K562 (cell line): ENCODE measurements around the gene RINL. TPM values are rescaled to one million over a fixed set of nuclear protein-coding genes. Genes with fewer than 3 reads are reported as not detected.

Source experiments
- ATAC-seq: fragments of 200-7000 bp; cut with Tn5 transposase; 3 replicates; pipeline ENCODE4 v1.9.1; 2020; ENCODE audit warnings: moderate library complexity
- BruUV-seq: library from RNA; stranded (reverse); fragments of 400-500 nt; replicated peaks from 2 replicates; lab custom pipeline; 2021; lab: Mats Ljungman, UMichigan
- CTCF ChIA-PET: fragments of 300-600 bp; formaldehyde crosslinking; extraction: SDS; loops from one replicate; lab custom pipeline; 2021; ENCODE audit warnings: low intra/inter-chr PET ratio; lab: Yijun Ruan, JAX
- POLR2A ChIA-PET: fragments of 300-600, 350-650 bp; sonication (Branson Sonifier 250); formaldehyde crosslinking; extraction: SDS; loops from one replicate; lab custom pipeline; 2021; ENCODE audit warnings: antibody characterized with exemption, inconsistent platforms; lab: Yijun Ruan, JAX
- DNase-seq, 4 experiments: peaks; one replicate each; pipeline versions ENCODE4 v3.0.0 to v3.0.0-alpha.2; 2011 to 2018; ENCODE audit warnings: low spot score in 3 of 4, mixed read lengths in 3 of 4; ENCODE audit errors: extremely low read depth in 1 of 4
- FAIRE-seq: peaks from 2 replicates; lab custom pipeline; 2011; peaks lifted over from hg19 to GRCh38; lab: Jason Lieb, UNC
- H2AFZ ChIP-seq: 2 replicates; pipeline ENCODE4 v1.6.0; 2011; ENCODE audit warnings: low read depth, low read length, control low read depth, inconsistent platforms
- H3K27ac ChIP-seq: fragments of 200-600 bp; 3 replicates; pipeline ENCODE4 v1.8.0; 2011; ENCODE audit warnings: low read depth, mild to moderate bottlenecking, control low read depth, inconsistent platforms, low read length, moderate library complexity, mixed read lengths; ENCODE audit errors: extremely low read depth
- H3K27me3 ChIP-seq, 2 experiments: fragments of 300-600 bp in 1 of 2; 2 replicates in 1 of 2; 3 replicates in 1 of 2; pipeline versions ENCODE4 v1.6.0 to v1.8.0; 2011; ENCODE audit warnings: inconsistent platforms in 2 of 2, low read length in 2 of 2, mild to moderate bottlenecking in 1 of 2, mixed read lengths in 1 of 2, moderate library complexity in 1 of 2; ENCODE audit not compliant: control insufficient read depth in 2 of 2, insufficient read depth in 2 of 2
- H3K36me3 ChIP-seq: fragments of 300-600 bp; 3 replicates; pipeline ENCODE4 v1.8.0; 2011; ENCODE audit warnings: mild to moderate bottlenecking, low read length, inconsistent platforms; ENCODE audit not compliant: control insufficient read depth, insufficient read depth
- H3K4me1 ChIP-seq, 2 experiments: fragments of 200-600 bp in 1 of 2; replicated peaks in 1 of 2; 2 replicates in 1 of 2; 3 replicates in 1 of 2; pipeline versions ENCODE4 v1.5.1 to v1.8.0; 2011; ENCODE audit warnings: inconsistent platforms in 2 of 2, low read length in 2 of 2, mild to moderate bottlenecking in 1 of 2, mixed read lengths in 1 of 2, moderate library complexity in 1 of 2; ENCODE audit not compliant: control insufficient read depth in 2 of 2, insufficient read depth in 2 of 2
- H3K4me2 ChIP-seq: 2 replicates; pipeline ENCODE4 v1.6.1; 2011; ENCODE audit warnings: low read length, control low read depth, inconsistent platforms, mixed read lengths; ENCODE audit not compliant: insufficient read depth
- H3K4me3 ChIP-seq: fragments of 200-600 bp; sonication (generic), shearing (Covaris generic); 2 replicates; pipeline ENCODE4 v1.5.1; 2016; ENCODE audit warnings: control low read depth, inconsistent platforms
- H3K79me2 ChIP-seq: fragments of 200-600 bp; 3 replicates; pipeline ENCODE4 v1.8.0; 2011; ENCODE audit warnings: low read length, inconsistent platforms; ENCODE audit not compliant: control insufficient read depth, insufficient read depth
- H3K9ac ChIP-seq, 2 experiments: 2 replicates each; pipeline versions ENCODE4 v1.6.0 to v1.6.1; 2011; ENCODE audit warnings: low read depth in 2 of 2, low read length in 2 of 2, control low read depth in 1 of 2, inconsistent platforms in 1 of 2, mild to moderate bottlenecking in 1 of 2, mixed read lengths in 1 of 2; ENCODE audit not compliant: insufficient read depth in 1 of 2
- H3K9me1 ChIP-seq: one replicate; pipeline ENCODE4 v1.6.0; 2011; ENCODE audit warnings: inconsistent platforms, mild to moderate bottlenecking, low read length, moderate library complexity; ENCODE audit not compliant: control insufficient read depth, insufficient read depth
- H3K9me3 ChIP-seq: replicated peaks from 2 replicates; pipeline ENCODE4 v1.5.1; 2011; ENCODE audit warnings: low read depth, low read length, inconsistent platforms; ENCODE audit not compliant: control insufficient read depth, insufficient read depth
- H4K20me1 ChIP-seq: replicated peaks from 2 replicates; pipeline ENCODE4 v1.6.1; 2011; ENCODE audit warnings: low read length, inconsistent platforms, mixed read lengths; ENCODE audit not compliant: control insufficient read depth, insufficient read depth
- ARID1B ChIP-seq: fragments of 450-650 bp; IDR thresholded peaks from 2 replicates; pipeline ENCODE4 v1.6.1; 2016; ENCODE audit warnings: antibody characterized with exemption, mild to moderate bottlenecking, inconsistent platforms
- CAMTA2 ChIP-seq: fragments of 250-450 bp; sonication (Bioruptor Pico); conservative IDR thresholded peaks from 2 replicates; pipeline ENCODE4 v1.5.1; 2022
- ESRRB ChIP-seq: fragments of 250-450 bp; sonication (Bioruptor Pico); IDR thresholded peaks from 2 replicates; pipeline ENCODE4 v1.5.0; 2020; ENCODE audit warnings: mild to moderate bottlenecking, moderate library complexity, borderline replicate concordance
- OTX1 ChIP-seq: fragments of 450-650 bp; formaldehyde crosslinking; IDR thresholded peaks from 2 replicates; pipeline ENCODE4 v1.4.0; 2022; ENCODE audit warnings: mild to moderate bottlenecking
- RBBP5 ChIP-seq: fragments of 200-600 bp; sonication (generic); IDR thresholded peaks from 2 replicates; pipeline ENCODE4 v1.6.1; 2012; ENCODE audit warnings: borderline replicate concordance, mild to moderate bottlenecking, low read length, control low read depth, inconsistent platforms; ENCODE audit not compliant: insufficient read depth, poor library complexity, severe bottlenecking
- SMAD2 ChIP-seq: fragments of 150-350 bp; IDR thresholded peaks from 2 replicates; pipeline ENCODE4 v1.6.1; 2014; ENCODE audit warnings: low read depth, mild to moderate bottlenecking, low read length
- ZNF75A ChIP-seq: fragments of 450-650 bp; formaldehyde crosslinking; IDR thresholded peaks from 2 replicates; pipeline ENCODE4 v1.4.0; 2020; ENCODE audit warnings: mild to moderate bottlenecking
- WGBS: fragments of 100-300 bp; shearing (Covaris generic); methylation state at CpG from one replicate; pipeline ENCODE4 v1.1.6; 2016; ENCODE audit warnings: low coverage, mixed read lengths; ENCODE audit not compliant: insufficient coverage; ENCODE audit errors: missing lambda C conversion rate; 5-methylcytosine and 5-hydroxymethylcytosine counted together
- in situ Hi-C: fragments of 300-500 bp; cut with MboI; formaldehyde crosslinking; loops from 4 replicates; pipeline ENCODE4 v1.15.0; 2018; ENCODE audit warnings: inconsistent platforms, mixed read lengths
- intact Hi-C: fragments of 100-400 bp; cut with micrococcal nuclease; formaldehyde crosslinking; loops from 2 replicates; pipeline ENCODE4 v1.14.2; 2022
- polyA plus RNA-seq, 8 experiments: library from polyadenylated mRNA; depleted of rRNA in 4 of 8; stranded (reverse) in 5 of 8; unstranded in 3 of 8; fragments of >200 nt; fragmentation: Nextera tagmentation in 2 of 8; fragmentation: Illumina TruSeq in 1 of 8; extraction: Ambion mirVana in 2 of 8; extraction: Trizol in 1 of 8; gene quantifications; 2 replicates each; pipeline versions ENCODE4 v1.2.1 to v1.2.3, GENCODE V29; 2011 to 2014; ENCODE audit warnings: inconsistent platforms in 1 of 8, missing spikeins in 1 of 8
- total RNA-seq, 7 experiments: library from RNA; depleted of rRNA in 6 of 7; stranded (reverse); fragments of >200 nt in 6 of 7; fragmentation: Illumina TruSeq in 2 of 7; extraction: Trizol in 2 of 7; gene quantifications; 2 replicates each; pipeline versions ENCODE4 v1.2.1 to v1.2.3, GENCODE V29; 2011 to 2021; ENCODE audit warnings: low replicate concordance in 1 of 7
- TF ChIP-seq, protein P1 (sequence below): fragments of 450-650 bp; IDR thresholded peaks from 2 replicates; pipeline ENCODE4 v1.6.1; 2016; ENCODE audit warnings: mild to moderate bottlenecking
- TF ChIP-seq, protein P2 (sequence below): IDR thresholded peaks from 2 replicates; pipeline ENCODE4 v1.6.1; 2012; ENCODE audit warnings: low read depth, low read length, improper control_type of control experiment, borderline replicate concordance
- TF ChIP-seq, protein P3 (sequence below): fragments of 450-650 bp; IDR thresholded peaks from 2 replicates; pipeline ENCODE4 v1.6.1; 2017; ENCODE audit warnings: antibody characterized with exemption
- TF ChIP-seq, protein P4 (sequence below): sonication (generic); formaldehyde crosslinking; IDR thresholded peaks from 2 replicates; pipeline ENCODE4 v1.9.0; 2022; ENCODE audit warnings: mild to moderate bottlenecking, missing genetic modification reagents
- TF ChIP-seq, protein P5 (sequence below): fragments of 250-450 bp; sonication (Bioruptor Pico); IDR thresholded peaks from 2 replicates; pipeline ENCODE4 v1.9.0; 2021; ENCODE audit warnings: mild to moderate bottlenecking, inconsistent platforms

The RINL gene
- total and polyA plus RNA-seq, 9 of the 15 experiments (the other 6 are each of a cell fraction or from before 2014, with no cell fraction given) = 0.82 to 10.9 (median 4.9) TPM

GRCh38 chr19:38880076-38880881 is 2.2 kb upstream of the RINL start:
- TF ChIP-seq ESRRB (no peak), SMAD2 (no peak), ZNF75A (CRISPR knock-in tag) (no peak), RBBP5 (no peak), CAMTA2 (CRISPR knock-in tag) (no peak), OTX1 (CRISPR knock-in tag) (no peak), ARID1B (no peak)
- TF ChIP-seq, protein P1, sequence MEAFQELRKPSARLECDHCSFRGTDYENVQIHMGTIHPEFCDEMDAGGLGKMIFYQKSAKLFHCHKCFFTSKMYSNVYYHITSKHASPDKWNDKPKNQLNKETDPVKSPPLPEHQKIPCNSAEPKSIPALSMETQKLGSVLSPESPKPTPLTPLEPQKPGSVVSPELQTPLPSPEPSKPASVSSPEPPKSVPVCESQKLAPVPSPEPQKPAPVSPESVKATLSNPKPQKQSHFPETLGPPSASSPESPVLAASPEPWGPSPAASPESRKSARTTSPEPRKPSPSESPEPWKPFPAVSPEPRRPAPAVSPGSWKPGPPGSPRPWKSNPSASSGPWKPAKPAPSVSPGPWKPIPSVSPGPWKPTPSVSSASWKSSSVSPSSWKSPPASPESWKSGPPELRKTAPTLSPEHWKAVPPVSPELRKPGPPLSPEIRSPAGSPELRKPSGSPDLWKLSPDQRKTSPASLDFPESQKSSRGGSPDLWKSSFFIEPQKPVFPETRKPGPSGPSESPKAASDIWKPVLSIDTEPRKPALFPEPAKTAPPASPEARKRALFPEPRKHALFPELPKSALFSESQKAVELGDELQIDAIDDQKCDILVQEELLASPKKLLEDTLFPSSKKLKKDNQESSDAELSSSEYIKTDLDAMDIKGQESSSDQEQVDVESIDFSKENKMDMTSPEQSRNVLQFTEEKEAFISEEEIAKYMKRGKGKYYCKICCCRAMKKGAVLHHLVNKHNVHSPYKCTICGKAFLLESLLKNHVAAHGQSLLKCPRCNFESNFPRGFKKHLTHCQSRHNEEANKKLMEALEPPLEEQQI = no peak
- TF ChIP-seq, protein P2, sequence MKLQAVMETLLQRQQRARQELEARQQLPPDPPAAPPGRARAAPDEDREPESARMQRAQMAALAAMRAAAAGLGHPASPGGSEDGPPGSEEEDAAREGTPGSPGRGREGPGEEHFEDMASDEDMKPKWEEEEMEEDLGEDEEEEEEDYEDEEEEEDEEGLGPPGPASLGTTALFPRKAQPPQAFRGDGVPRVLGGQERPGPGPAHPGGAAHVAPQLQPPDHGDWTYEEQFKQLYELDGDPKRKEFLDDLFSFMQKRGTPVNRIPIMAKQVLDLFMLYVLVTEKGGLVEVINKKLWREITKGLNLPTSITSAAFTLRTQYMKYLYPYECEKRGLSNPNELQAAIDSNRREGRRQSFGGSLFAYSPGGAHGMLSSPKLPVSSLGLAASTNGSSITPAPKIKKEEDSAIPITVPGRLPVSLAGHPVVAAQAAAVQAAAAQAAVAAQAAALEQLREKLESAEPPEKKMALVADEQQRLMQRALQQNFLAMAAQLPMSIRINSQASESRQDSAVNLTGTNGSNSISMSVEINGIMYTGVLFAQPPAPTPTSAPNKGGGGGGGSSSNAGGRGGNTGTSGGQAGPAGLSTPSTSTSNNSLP = no peak
- TF ChIP-seq, protein P3, sequence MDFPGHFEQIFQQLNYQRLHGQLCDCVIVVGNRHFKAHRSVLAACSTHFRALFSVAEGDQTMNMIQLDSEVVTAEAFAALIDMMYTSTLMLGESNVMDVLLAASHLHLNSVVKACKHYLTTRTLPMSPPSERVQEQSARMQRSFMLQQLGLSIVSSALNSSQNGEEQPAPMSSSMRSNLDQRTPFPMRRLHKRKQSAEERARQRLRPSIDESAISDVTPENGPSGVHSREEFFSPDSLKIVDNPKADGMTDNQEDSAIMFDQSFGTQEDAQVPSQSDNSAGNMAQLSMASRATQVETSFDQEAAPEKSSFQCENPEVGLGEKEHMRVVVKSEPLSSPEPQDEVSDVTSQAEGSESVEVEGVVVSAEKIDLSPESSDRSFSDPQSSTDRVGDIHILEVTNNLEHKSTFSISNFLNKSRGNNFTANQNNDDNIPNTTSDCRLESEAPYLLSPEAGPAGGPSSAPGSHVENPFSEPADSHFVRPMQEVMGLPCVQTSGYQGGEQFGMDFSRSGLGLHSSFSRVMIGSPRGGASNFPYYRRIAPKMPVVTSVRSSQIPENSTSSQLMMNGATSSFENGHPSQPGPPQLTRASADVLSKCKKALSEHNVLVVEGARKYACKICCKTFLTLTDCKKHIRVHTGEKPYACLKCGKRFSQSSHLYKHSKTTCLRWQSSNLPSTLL = no peak
- TF ChIP-seq, protein P4, sequence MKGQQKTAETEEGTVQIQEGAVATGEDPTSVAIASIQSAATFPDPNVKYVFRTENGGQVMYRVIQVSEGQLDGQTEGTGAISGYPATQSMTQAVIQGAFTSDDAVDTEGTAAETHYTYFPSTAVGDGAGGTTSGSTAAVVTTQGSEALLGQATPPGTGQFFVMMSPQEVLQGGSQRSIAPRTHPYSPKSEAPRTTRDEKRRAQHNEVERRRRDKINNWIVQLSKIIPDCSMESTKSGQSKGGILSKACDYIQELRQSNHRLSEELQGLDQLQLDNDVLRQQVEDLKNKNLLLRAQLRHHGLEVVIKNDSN = no peak
- TF ChIP-seq, protein P5, sequence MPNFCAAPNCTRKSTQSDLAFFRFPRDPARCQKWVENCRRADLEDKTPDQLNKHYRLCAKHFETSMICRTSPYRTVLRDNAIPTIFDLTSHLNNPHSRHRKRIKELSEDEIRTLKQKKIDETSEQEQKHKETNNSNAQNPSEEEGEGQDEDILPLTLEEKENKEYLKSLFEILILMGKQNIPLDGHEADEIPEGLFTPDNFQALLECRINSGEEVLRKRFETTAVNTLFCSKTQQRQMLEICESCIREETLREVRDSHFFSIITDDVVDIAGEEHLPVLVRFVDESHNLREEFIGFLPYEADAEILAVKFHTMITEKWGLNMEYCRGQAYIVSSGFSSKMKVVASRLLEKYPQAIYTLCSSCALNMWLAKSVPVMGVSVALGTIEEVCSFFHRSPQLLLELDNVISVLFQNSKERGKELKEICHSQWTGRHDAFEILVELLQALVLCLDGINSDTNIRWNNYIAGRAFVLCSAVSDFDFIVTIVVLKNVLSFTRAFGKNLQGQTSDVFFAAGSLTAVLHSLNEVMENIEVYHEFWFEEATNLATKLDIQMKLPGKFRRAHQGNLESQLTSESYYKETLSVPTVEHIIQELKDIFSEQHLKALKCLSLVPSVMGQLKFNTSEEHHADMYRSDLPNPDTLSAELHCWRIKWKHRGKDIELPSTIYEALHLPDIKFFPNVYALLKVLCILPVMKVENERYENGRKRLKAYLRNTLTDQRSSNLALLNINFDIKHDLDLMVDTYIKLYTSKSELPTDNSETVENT (CRISPR knock-in tag) = no peak
- H3K36me3 ChIP-seq = peaks cover 5% of the 10 kb centered on the region; the same call in 1 of the 3 replicates
- no peaks in the 10 kb centered on the region for H3K9me3 ChIP-seq
- WGBS = 91% methylated on average over 12 of the region's 19 CpGs
- H2AFZ ChIP-seq = no peak overlapping the region
- FAIRE-seq (no peak), ATAC-seq (no peak), DNase-seq (no peak)
- ChIA-PET CTCF (no interaction called here), POLR2A (no interaction called here)
- intact Hi-C loops (no loop called here), in situ Hi-C loops (no loop called here)
- H3K27me3 ChIP-seq = no peaks in the 10 kb centered on the region
- no peak overlapping the region for H3K9ac ChIP-seq
- no peak overlapping the region for H3K4me3 ChIP-seq
- BruUV-seq = no TSS peak
- H3K4me1 ChIP-seq = peaks cover 21 to 57% of the 10 kb centered on the region in 2 experiments; a peak in 4 of 5 replicates
- no peak overlapping the region for H3K27ac ChIP-seq
- no peaks in the 10 kb centered on the region for H3K79me2 ChIP-seq
- no peaks in the 10 kb centered on the region for H3K9me1 ChIP-seq
- no peaks in the 10 kb centered on the region for H4K20me1 ChIP-seq
- no peak overlapping the region for H3K4me2 ChIP-seq
